Activated T-cell treated with anti-CD3 and anti-CD28 coated beads, Interleukin-2, amount 50 U/mL, for 24 hours (primary cell): ENCODE measurements around the gene ALPK1.
"Not testable (repeated sequence)": the region's sequence is repeated elsewhere in the genome, so short reads cannot be mapped to it uniquely, and the experiment has no call there.

Experiments used
- DNase-seq: peaks from one replicate; pipeline ENCODE4 v3.0.0-alpha.2; 2020
- H3K27ac Mint-ChIP-seq: 2 replicates; pipeline ENCODE4 v1.8.0; 2020; ENCODE audit warnings: mild to moderate bottlenecking, mixed read lengths
- H3K27me3 Mint-ChIP-seq: 2 replicates; pipeline ENCODE4 v1.8.0; 2020; ENCODE audit warnings: mixed read lengths
- H3K36me3 Mint-ChIP-seq: 2 replicates; pipeline ENCODE4 v1.8.0; 2020; ENCODE audit warnings: low read depth, mixed read lengths
- H3K4me1 Mint-ChIP-seq: 2 replicates; pipeline ENCODE4 v1.8.0; 2020; ENCODE audit warnings: low read depth, mixed read lengths
- H3K4me3 Mint-ChIP-seq: 2 replicates; pipeline ENCODE4 v1.8.0; 2020; ENCODE audit warnings: mild to moderate bottlenecking, moderate library complexity, mixed read lengths
- H3K9me3 Mint-ChIP-seq: 2 replicates; pipeline ENCODE4 v1.8.0; 2020; ENCODE audit warnings: mixed read lengths

Gene ALPK1

DNA sequence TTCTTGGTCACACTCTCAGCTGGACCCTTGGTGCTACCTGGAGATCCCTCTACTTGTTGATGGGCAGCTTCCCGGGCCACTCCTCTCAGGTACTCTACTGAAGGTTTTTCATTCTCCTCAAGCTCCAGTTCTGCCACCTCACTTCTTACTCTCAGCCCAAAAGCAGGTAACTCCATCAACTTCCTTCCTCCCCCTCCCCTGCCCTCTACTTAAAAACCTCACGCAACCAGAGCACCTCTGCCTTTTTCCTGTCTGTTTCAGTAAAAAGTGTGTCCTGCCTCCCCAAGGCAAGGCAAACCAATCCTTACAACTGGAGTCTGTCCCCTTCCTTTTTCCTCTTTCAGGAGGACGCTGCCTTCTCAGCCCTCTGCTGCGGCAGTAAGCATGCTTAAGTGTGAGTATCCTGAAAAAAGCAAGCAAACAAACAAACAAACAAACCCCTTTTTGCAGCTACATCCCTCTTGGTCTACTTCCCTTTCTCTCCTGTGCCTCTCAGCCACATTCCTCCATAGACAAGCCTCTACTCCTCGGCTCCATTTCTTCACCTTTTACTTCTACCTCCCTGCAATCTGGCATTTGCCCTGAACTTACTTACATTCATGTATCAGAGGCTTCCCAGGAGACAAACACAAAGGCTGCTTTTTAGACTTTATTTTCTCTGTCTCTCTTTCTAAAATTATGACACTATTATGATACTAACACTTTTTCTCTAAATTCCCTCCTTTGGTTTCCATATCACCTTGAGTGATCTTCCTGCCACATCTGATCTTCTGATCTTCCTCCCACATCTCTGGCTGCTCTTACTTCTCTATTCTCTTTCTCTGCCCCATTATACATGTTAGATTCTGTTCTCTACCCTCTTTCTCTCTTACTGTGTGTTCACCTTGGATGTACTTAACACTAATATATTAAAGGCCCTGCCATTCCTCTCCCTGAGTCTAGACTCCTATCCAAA lies 5.4 kb downstream of the ALPK1 start:
- peaks cover 27% of the 10 kb centered on the region for H3K4me1 Mint-ChIP-seq
- H3K27me3 Mint-ChIP-seq = no peaks in the 10 kb centered on the region
- no peaks in the 10 kb centered on the region for H3K9me3 Mint-ChIP-seq
- no peak for DNase-seq
- no peak overlapping the region for H3K27ac Mint-ChIP-seq
- H3K4me3 Mint-ChIP-seq = no peak overlapping the region
- no peaks in the 10 kb centered on the region for H3K36me3 Mint-ChIP-seq

DNA sequence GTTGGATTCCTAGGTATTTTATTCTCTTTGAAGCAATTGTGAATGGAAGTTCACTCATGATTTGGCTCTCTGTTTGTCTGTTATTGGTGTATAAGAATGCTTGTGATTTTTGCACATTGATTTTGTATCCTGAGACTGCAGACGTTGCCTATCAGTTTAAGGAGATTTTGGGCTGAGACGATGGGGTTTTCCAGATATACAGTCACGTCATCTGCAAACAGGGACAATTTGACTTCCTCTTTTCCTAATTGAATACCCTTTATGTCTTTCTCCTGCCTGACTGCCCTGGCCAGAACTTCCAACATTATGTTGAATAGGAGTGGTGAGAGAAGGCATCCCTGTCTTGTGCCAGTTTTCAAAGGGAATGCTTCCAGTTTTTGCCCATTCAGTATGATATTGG lies 8.3 kb downstream of the ALPK1 start:
- H3K36me3 Mint-ChIP-seq, DNase-seq, H3K9me3 Mint-ChIP-seq, H3K27me3 Mint-ChIP-seq, H3K27ac Mint-ChIP-seq, H3K4me3 Mint-ChIP-seq: not testable (repeated sequence)
- peaks cover 27% of the 10 kb centered on the region for H3K4me1 Mint-ChIP-seq

GRCh38 chr4:112309263-112309791 lies 12.2 kb downstream of the ALPK1 start:
- peak overlapping the region; percentile 71 for H3K27ac Mint-ChIP-seq
- H3K9me3 Mint-ChIP-seq, H3K36me3 Mint-ChIP-seq, H3K27me3 Mint-ChIP-seq: not testable (repeated sequence)
- peak; percentile 54 for DNase-seq
- peaks cover 27% of the 10 kb centered on the region for H3K4me1 Mint-ChIP-seq
- peak overlapping the region; percentile 66 for H3K4me3 Mint-ChIP-seq

DNA sequence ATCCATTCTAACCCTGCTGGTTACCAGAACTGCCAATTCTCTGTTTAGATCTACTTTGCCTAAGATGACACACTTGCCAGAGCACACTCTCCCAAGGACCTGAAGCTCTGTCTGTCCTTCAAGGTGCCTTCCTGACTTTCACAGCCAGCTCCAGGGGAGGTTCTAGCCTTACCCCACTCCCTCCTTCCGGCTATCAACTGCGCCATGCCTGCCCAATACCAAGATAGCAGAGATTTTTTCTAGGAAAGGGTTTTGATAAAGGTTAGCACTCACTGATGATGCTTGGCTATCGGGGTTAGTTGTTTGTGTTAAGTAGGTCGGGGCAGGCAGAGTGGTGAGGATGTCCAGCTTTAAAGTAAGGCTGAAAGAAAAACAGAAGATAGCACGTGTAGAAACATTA lies 14.3 kb downstream of the ALPK1 start:
- DNase-seq = no peak
- Mint-ChIP-seq H3K36me3 (peaks cover 7% of the 10 kb centered on the region), H3K27ac (no peak overlapping the region), H3K4me1 (peaks cover 27% of the 10 kb centered on the region), H3K9me3 (no peaks in the 10 kb centered on the region), H3K27me3 (no peaks in the 10 kb centered on the region), H3K4me3 (no peak overlapping the region)

DNA sequence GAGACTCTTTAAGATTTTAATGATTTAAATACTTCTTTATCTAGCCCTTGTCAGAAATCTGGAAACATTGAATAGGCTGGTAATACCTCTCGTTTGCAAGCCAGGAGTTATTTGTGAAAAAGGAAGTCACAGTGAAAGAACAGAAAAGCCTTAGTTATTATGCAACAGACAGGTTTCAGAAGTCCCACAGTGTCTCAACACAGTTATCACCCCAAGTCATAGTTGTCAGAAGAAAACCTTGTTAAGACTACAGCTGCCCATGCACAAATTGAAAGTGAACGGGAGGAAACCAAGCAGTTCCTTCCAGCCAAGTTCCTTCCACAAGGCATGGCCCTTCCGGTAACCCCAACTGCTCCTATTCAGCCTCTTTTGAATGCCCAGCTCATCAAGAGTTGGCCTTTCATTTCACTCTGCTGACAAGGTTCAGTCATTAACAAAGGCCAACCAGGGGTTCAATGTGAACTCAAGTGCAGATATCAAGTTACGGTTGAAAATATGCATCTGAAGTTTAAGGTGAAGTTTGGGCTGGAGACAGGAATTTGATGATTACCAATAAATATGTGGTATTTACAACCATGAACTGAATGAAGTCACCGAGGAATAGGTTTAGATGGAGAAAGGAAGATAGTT lies 15.6 kb downstream of the ALPK1 start:
- no peak for DNase-seq
- no peak overlapping the region for H3K27ac Mint-ChIP-seq
- no peaks in the 10 kb centered on the region for H3K9me3 Mint-ChIP-seq
- H3K4me1 Mint-ChIP-seq = peaks cover 18% of the 10 kb centered on the region
- H3K36me3 Mint-ChIP-seq = peaks cover 9% of the 10 kb centered on the region
- H3K4me3 Mint-ChIP-seq = no peak overlapping the region
- no peaks in the 10 kb centered on the region for H3K27me3 Mint-ChIP-seq

GRCh38 chr4:112315446-112315845 lies 18.3 kb downstream of the ALPK1 start:
- Mint-ChIP-seq H3K4me1 (peaks cover 7% of the 10 kb centered on the region), H3K36me3 (peaks cover 7% of the 10 kb centered on the region), H3K27ac (no peak overlapping the region), H3K4me3 (no peak overlapping the region), H3K27me3 (no peaks in the 10 kb centered on the region), H3K9me3 (no peaks in the 10 kb centered on the region)
- no peak for DNase-seq

GRCh38 chr4:112316360-112316759 lies 19.2 kb downstream of the ALPK1 start:
- H3K36me3 Mint-ChIP-seq = peaks cover 7% of the 10 kb centered on the region
- H3K27me3 Mint-ChIP-seq = no peaks in the 10 kb centered on the region
- H3K9me3 Mint-ChIP-seq = no peaks in the 10 kb centered on the region
- no peak overlapping the region for H3K4me3 Mint-ChIP-seq
- peaks cover 11% of the 10 kb centered on the region for H3K4me1 Mint-ChIP-seq
- DNase-seq = no peak
- no peak overlapping the region for H3K27ac Mint-ChIP-seq

DNA sequence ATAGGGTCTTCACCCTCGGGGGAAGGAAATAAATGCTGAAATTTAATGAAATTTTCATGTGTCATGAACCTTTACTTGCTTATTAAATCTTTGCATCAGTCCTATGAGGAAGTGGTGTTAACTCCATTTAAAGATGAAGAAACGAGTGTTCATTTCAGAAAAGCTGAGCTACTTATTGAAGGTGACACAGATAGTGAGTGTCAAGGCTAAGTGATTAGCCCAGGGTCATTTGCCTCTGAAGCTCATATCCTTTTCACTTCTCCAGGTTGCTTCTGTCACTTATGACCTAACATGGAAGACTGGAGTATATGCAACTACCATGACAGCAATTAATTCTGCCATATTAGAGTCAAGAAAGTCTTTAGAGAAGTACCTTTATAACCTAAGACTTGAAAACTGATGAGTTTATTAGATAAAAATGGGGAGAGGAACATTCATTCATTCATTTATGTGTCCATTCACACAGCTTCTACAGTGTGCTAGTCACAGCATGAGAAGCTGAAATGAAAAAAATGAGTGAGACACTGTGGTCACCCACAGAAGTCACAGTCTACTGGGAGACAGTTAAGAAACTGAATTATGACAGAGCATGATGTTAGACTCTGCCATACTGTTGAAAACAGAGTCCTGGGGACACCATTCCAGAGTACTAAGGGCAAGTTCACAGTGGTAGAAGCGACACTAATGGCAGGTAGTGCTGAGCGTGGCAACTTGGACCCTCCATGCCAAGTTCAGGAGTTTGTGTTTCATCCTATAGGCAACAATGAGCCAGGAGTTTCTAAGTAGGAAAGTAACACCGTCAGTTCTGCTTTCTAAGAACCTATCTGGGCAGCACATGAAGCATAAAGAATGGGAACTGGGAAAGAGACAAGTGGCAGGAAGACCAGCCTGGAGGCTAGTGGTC lies 21.3 kb downstream of the ALPK1 start:
- H3K36me3 Mint-ChIP-seq = peaks cover 7% of the 10 kb centered on the region
- H3K4me1 Mint-ChIP-seq = peaks cover 15% of the 10 kb centered on the region
- no peaks in the 10 kb centered on the region for H3K27me3 Mint-ChIP-seq
- DNase-seq = no peak
- no peaks in the 10 kb centered on the region for H3K9me3 Mint-ChIP-seq
- H3K4me3 Mint-ChIP-seq = no peak overlapping the region
- H3K27ac Mint-ChIP-seq = no peak overlapping the region

DNA sequence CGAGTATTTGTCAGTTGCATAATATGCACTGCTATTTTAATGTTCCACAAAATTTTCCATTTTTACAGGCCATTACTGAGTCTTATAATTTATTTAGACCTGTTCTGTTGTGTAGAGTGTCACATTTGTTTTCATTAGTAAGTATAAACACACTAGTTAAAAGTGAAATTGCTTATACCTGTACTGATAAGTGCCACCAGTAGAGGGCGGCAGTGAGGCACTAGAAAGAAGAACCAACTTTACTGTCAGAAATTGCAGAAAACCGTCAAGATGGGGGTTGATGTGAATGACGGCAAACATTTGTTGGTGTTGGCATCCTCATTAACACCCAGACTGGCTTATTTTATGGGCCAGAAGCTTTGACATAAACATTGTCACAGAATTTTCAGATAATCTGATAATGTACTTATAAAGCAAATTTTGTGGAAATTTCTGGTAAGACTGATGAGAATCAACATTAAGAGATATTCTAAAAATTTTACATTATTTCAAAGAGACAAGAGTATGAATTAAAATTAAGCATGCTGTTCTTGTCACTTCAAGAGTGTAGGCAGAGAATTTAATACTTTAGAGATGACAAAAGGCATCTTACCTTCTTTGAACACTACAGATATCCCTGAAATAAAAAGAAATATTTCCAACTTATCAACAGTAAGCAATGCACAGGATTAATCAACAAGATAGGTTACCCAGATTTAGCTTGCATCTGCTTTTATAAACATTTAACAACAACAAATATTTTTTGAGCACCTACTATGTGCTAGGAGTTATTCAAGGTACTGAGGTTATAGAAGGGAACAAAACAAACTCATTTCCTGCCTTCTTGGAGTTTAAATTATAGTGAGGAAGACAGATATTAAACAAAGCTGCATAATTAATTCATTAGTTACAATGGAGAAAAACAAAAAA lies 24.9 kb downstream of the ALPK1 start:
- peak; percentile 73 for DNase-seq
- H3K36me3 Mint-ChIP-seq = peaks cover 2% of the 10 kb centered on the region
- H3K4me1 Mint-ChIP-seq = peaks cover 15% of the 10 kb centered on the region
- no peak overlapping the region for H3K4me3 Mint-ChIP-seq
- no peak overlapping the region for H3K27ac Mint-ChIP-seq
- H3K9me3 Mint-ChIP-seq = no peaks in the 10 kb centered on the region
- no peaks in the 10 kb centered on the region for H3K27me3 Mint-ChIP-seq

DNA sequence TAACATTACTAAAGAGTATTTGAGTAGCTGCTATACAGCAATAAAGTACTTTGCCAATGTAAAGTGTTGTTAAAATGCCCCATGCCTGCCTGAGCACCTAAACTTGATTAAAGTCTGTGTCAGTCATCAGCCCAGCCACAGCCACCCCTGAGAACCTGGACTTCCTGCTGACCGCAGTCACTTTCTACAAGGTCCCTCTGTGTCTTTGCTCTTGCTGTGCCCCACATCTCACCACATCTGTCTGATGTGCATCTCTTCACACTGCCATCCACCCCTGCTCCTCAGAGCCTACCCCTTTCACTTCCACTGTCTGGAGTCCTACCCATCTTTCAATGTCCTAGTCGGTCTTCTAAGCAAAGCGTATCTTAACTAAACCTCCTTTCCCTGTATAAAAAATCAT lies 25.7 kb downstream of the ALPK1 start:
- no peak for DNase-seq
- H3K4me1 Mint-ChIP-seq = peaks cover 17% of the 10 kb centered on the region
- no peaks in the 10 kb centered on the region for H3K27me3 Mint-ChIP-seq
- peaks cover 2% of the 10 kb centered on the region for H3K36me3 Mint-ChIP-seq
- H3K9me3 Mint-ChIP-seq = no peaks in the 10 kb centered on the region
- H3K27ac Mint-ChIP-seq = no peak overlapping the region
- no peak overlapping the region for H3K4me3 Mint-ChIP-seq

DNA sequence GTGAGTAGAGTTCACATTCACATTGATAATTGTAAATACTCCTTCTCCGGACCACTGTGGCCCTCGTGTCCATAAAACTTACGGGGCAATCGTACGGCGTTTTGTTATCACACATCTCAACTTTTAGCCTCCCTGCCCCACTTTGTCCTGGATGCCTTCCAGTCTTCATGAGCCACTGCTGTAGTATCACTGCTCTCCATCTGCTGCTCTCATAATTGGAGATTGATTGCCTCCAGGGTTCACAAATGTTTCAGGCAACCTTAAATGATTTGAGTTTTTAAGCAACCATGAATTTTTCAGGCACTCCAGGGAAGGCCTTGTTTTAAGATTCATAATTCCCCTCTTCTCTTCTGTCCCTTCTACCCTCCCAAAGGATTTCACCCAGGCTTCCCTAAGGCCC lies 28.4 kb downstream of the ALPK1 start:
- Mint-ChIP-seq H3K27ac (no peak overlapping the region), H3K27me3 (no peaks in the 10 kb centered on the region), H3K9me3 (no peaks in the 10 kb centered on the region), H3K4me3 (no peak overlapping the region), H3K36me3 (peaks cover 2% of the 10 kb centered on the region), H3K4me1 (peaks cover 13% of the 10 kb centered on the region)
- no peak for DNase-seq

GRCh38 chr4:112327965-112328733 lies 31.0 kb downstream of the ALPK1 start:
- H3K36me3 Mint-ChIP-seq = peaks cover 2% of the 10 kb centered on the region
- no peaks in the 10 kb centered on the region for H3K27me3 Mint-ChIP-seq
- DNase-seq = peak; percentile 38
- H3K4me3 Mint-ChIP-seq = no peak overlapping the region
- no peak overlapping the region for H3K27ac Mint-ChIP-seq
- H3K9me3 Mint-ChIP-seq = no peaks in the 10 kb centered on the region
- H3K4me1 Mint-ChIP-seq = peaks cover 5% of the 10 kb centered on the region

DNA sequence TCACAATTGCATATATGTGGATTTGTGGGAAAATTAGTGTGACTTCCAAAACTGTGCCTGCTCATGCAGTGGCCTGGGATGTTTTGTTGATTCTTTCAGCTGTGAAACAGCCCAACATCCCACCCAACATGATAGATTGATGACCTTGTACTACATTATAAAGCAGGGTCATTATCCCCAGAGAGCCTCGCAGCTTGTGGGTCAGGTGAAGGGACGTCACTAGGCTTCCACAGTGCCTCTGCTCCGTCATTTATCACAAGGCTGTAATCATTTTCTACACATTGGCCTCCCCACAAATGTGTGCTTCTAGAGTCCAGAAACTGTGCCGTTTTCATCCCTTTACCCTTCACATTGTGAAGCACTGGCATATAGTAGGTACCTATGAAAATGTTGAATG lies 31.6 kb downstream of the ALPK1 start:
- Mint-ChIP-seq H3K27ac (no peak overlapping the region), H3K36me3 (peaks cover 2% of the 10 kb centered on the region), H3K27me3 (no peaks in the 10 kb centered on the region), H3K4me3 (no peak overlapping the region), H3K4me1 (peaks cover 5% of the 10 kb centered on the region), H3K9me3 (no peaks in the 10 kb centered on the region)
- no peak for DNase-seq
